Measurements from ENCODE around the gene COG4. TPM values are rescaled to one million over a fixed set of nuclear protein-coding genes. Genes with fewer than 3 reads are reported as not detected.

The COG4 gene
- total RNA-seq, 4 donors from 2014 or later: 41.1 to 109 (median 47.1) TPM

GRCh38 chr16:70482624-70483023 is 40.7 kb downstream of the COG4 start:
- peaks cover 0 to 95% (median 0%) of the 10 kb centered on the region in 3 donors for H3K36me3 ChIP-seq
- no peaks in the 10 kb centered on the region for H3K27me3 ChIP-seq
- WGBS, 2 donors: 74 to 81% methylated on average over 5 of the region's 5 CpGs
- peaks cover 0 to 3% (median 0%) of the 10 kb centered on the region in 4 donors for H3K4me1 ChIP-seq
- no peak overlapping the region for H3K27ac ChIP-seq
- no peak for DNase-seq (ENCODE audit: low spot score in 2 of 2)
- H3K9me3 ChIP-seq: no peaks in the 10 kb centered on the region
- TF ChIP-seq POLR2A (IDR thresholded peaks at IDR 0.05): no peak
- TF ChIP-seq CTCF (IDR thresholded peaks at IDR 0.05): no peak
- no peak for TF ChIP-seq EP300 (IDR thresholded peaks at IDR 0.05)
- H3K4me3 ChIP-seq: no peak overlapping the region

- Histone ChIP-seq H3K9me3 (no peaks in the 10 kb centered on the region), H3K36me3 (peaks cover 0 to 95% (median 0%) of the 10 kb centered on the region in 3 donors)
Observed at GRCh38 chr16:70481929-70482536, 41.3 kb downstream of the COG4 start.

GRCh38 chr16:70480127-70481105 is 42.9 kb downstream of the COG4 start:
- H3K27me3 ChIP-seq: no peaks in the 10 kb centered on the region
- WGBS, 2 donors: 85 to 87% methylated on average over 8 to 17 of the region's 17 CpGs
- no peak for DNase-seq (ENCODE audit: low spot score in 2 of 2)
- H3K4me3 ChIP-seq: no peak overlapping the region
- H3K4me1 ChIP-seq: peaks cover 0 to 3% (median 0%) of the 10 kb centered on the region in 4 donors
- H3K27ac ChIP-seq: no peak overlapping the region
- H3K9me3 ChIP-seq: no peaks in the 10 kb centered on the region
- TF ChIP-seq EP300 (IDR thresholded peaks at IDR 0.05): no peak
- H3K36me3 ChIP-seq: peaks cover 0 to 95% (median 0%) of the 10 kb centered on the region in 3 donors

More at GRCh38 chr16:70481929-70482536, 41.3 kb downstream of the COG4 start:
- 80 to 81% methylated on average over 7 of the region's 7 CpGs for WGBS, 2 donors
- DNase-seq (ENCODE audit: low spot score in 2 of 2): no peak
- Histone ChIP-seq H3K4me3 (no peak overlapping the region), H3K27me3 (no peaks in the 10 kb centered on the region), H3K27ac (no peak overlapping the region), H3K4me1 (peaks cover 0 to 3% (median 0%) of the 10 kb centered on the region in 4 donors)
- no peak for TF ChIP-seq POLR2A (IDR thresholded peaks at IDR 0.05)
- no peak for TF ChIP-seq EP300 (IDR thresholded peaks at IDR 0.05)
- no peak for TF ChIP-seq CTCF (IDR thresholded peaks at IDR 0.05)

- H3K27ac ChIP-seq: no peak overlapping the region
Observed at GRCh38 chr16:70478912-70479341, 44.4 kb downstream of the COG4 start.

More at GRCh38 chr16:70478912-70479341, 44.4 kb downstream of the COG4 start:
- H3K36me3 ChIP-seq: peaks cover 0 to 95% (median 0%) of the 10 kb centered on the region in 3 donors
- no peaks in the 10 kb centered on the region for H3K9me3 ChIP-seq
- no peak for DNase-seq (ENCODE audit: low spot score in 2 of 2)
- no peak overlapping the region for H3K4me3 ChIP-seq
- peaks cover 0 to 3% (median 0%) of the 10 kb centered on the region in 4 donors for H3K4me1 ChIP-seq
- no peaks in the 10 kb centered on the region for H3K27me3 ChIP-seq
- 66% methylated on average over 9 of the region's 10 CpGs for WGBS, 2 donors
- TF ChIP-seq CTCF (IDR thresholded peaks at IDR 0.05): no peak
- TF ChIP-seq POLR2A (IDR thresholded peaks at IDR 0.05): no peak
- no peak for TF ChIP-seq EP300 (IDR thresholded peaks at IDR 0.05)
